Lower leg skin (tissue), 3 donors: ENCODE measurements around the gene RPL15.

Source experiments
- POLR2A ChIP-seq, 2 donors: fragments of 450-650 bp; IDR thresholded peaks; one replicate each; pipeline ENCODE4 v1.6.1; 2016 to 2017; ENCODE audit warnings: antibody characterized with exemption in 2 of 2, mild to moderate bottlenecking in 1 of 2, moderate library complexity in 1 of 2
- TF ChIP-seq, protein P1 (sequence below), 3 donors: fragments of 450-650 bp; IDR thresholded peaks; one replicate each; pipeline ENCODE4 v1.5.1; 2016; ENCODE audit warnings: antibody characterized with exemption in 3 of 3, mild to moderate bottlenecking in 3 of 3, moderate library complexity in 2 of 3

DNA sequence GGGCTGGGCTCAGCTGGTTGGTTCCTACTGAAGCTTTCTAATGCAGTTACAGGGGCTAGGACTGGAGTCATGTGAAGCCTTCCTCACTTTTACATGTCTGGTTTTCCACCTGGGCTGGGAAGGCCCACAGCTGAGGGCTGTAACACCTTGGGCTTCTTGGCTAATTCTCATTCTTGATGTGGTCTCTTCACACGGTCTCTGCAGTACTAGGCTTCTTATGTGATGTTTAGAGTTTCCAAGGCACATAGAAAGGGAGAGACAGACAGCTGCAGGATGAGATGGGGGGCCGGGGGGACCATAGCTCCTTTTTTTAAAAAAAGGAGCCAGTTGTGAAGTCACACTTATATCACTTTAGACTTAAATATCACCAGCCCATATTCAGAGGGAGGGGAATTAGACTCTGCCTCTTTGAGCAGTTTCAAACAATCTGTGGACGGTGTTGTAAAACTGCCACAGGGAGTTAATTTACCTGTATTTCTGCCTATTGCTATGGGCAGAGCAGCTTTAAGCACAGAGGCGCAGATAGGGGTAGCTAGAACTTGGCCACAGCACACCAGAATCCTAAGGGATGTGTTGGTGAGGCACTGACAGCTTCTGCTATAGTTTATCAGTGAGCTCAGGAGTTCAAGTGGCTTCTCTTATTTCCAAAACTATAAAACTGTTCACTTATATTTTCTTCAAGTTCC, 46.8 kb upstream of the RPL15 start:
- TF ChIP-seq, protein P1, sequence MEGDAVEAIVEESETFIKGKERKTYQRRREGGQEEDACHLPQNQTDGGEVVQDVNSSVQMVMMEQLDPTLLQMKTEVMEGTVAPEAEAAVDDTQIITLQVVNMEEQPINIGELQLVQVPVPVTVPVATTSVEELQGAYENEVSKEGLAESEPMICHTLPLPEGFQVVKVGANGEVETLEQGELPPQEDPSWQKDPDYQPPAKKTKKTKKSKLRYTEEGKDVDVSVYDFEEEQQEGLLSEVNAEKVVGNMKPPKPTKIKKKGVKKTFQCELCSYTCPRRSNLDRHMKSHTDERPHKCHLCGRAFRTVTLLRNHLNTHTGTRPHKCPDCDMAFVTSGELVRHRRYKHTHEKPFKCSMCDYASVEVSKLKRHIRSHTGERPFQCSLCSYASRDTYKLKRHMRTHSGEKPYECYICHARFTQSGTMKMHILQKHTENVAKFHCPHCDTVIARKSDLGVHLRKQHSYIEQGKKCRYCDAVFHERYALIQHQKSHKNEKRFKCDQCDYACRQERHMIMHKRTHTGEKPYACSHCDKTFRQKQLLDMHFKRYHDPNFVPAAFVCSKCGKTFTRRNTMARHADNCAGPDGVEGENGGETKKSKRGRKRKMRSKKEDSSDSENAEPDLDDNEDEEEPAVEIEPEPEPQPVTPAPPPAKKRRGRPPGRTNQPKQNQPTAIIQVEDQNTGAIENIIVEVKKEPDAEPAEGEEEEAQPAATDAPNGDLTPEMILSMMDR (IDR thresholded peaks at IDR 0.05): no peak
- no peak for TF ChIP-seq POLR2A (IDR thresholded peaks at IDR 0.05)
